OCI-LY7 (cell line): ENCODE data around the gene MAB21L3.

Experiments
- EZH2phosphoT487 ChIP-seq: fragments of 200-600 bp; sonication (generic); IDR thresholded peaks from 2 replicates; pipeline ENCODE4 v1.6.1; 2018; ENCODE audit warnings: low read depth, borderline replicate concordance, mild to moderate bottlenecking, mixed run types, antibody characterized with exemption, low read length, moderate library complexity, mixed read lengths
- TF ChIP-seq, protein P1 (sequence below): fragments of 200-600 bp; sonication (generic); conservative IDR thresholded peaks from 2 replicates; pipeline ENCODE4 v1.5.1; 2014; ENCODE audit warnings: mild to moderate bottlenecking, antibody characterized with exemption, low read length, moderate library complexity, mixed read lengths

DNA sequence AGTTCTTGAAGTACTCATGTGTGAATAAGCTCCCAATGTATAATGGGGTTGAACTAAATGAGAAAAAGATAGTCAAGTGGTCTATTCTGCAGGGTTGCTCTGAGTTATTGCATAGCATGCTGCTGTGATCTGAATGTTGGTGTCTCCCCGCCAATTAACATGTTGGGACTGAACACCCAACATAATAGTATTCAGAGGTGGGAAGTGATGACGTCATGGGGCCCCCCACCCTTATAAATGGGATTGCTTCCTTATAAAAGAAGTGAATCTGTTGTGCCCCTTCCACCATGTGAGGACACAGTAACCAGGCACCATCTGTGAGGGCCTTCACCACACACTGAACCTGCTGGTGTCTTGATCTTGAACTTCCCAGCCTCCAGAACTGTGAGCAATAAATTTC is 50.2 kb downstream of the MAB21L3 start:
- TF ChIP-seq, protein P1, sequence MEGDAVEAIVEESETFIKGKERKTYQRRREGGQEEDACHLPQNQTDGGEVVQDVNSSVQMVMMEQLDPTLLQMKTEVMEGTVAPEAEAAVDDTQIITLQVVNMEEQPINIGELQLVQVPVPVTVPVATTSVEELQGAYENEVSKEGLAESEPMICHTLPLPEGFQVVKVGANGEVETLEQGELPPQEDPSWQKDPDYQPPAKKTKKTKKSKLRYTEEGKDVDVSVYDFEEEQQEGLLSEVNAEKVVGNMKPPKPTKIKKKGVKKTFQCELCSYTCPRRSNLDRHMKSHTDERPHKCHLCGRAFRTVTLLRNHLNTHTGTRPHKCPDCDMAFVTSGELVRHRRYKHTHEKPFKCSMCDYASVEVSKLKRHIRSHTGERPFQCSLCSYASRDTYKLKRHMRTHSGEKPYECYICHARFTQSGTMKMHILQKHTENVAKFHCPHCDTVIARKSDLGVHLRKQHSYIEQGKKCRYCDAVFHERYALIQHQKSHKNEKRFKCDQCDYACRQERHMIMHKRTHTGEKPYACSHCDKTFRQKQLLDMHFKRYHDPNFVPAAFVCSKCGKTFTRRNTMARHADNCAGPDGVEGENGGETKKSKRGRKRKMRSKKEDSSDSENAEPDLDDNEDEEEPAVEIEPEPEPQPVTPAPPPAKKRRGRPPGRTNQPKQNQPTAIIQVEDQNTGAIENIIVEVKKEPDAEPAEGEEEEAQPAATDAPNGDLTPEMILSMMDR: no peak
- TF ChIP-seq EZH2phosphoT487: no peak
